ENCODE data around the gene UNKL.

Gene UNKL

GRCh38 chr16:1325673-1326371 is 88.7 kb downstream of the UNKL start:
- no peak for DNase-seq (ENCODE audit: low read depth)

GRCh38 chr16:1325261-1325660 is 89.2 kb downstream of the UNKL start:
- DNase-seq (ENCODE audit: low read depth): no peak

GRCh38 chr16:1324286-1324826 is 90.1 kb downstream of the UNKL start:
- DNase-seq (ENCODE audit: low read depth): no peak

- no peak for DNase-seq (ENCODE audit: low read depth)
Measured at GRCh38 chr16:1323296-1324239, 90.9 kb downstream of the UNKL start.

- no peak for DNase-seq (ENCODE audit: low read depth)
Measured at GRCh38 chr16:1322407-1322806, 92.1 kb downstream of the UNKL start.

DNA sequence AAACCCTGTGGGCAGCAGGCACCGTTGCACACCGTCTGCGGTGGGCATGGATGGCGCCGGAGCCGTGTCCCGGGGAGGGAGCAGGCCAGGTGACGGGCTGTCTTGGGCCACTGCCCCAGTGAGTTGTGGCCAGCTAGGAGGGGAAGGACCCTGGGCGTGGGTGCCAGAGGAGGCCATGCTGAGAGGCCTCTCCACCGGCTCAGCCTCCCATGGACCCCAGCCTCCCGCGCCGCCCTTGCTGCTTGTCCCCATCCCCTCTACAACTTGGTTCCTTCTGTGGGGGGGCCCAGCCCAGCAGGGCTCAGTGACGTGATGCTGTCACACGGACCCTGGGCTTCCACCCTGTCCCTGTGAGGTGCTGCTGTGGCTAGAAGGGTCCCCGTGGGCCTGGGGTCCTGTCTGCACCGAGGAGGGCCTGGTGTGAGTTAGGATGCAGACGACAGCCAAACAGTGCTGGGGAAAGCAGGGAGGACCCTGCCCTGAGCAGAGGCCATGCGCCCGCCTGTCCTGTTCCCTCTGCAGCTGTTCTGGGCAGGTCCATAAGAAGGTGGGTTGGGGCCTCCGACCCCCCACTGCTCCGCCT is 93.8 kb downstream of the UNKL start:
- no peak for DNase-seq (ENCODE audit: low read depth)

DNA sequence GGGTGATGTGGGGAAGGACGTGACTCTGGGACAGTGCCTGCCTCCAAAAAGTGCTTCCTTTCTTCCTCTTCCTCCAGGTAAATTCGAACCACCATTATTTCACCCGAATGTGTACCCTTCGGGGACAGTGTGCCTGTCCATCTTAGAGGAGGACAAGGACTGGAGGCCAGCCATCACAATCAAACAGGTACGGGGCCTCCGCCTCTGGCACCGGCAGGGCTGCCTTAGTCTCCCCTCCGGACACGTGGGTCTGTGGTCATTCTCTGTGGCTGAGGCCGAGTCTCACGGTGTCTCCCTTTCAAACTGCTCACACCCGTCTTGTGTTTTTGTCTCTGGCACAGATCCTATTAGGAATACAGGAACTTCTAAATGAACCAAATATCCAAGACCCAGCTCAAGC is 94.4 kb downstream of the UNKL start:
- DNase-seq (ENCODE audit: low read depth): no peak

DNA sequence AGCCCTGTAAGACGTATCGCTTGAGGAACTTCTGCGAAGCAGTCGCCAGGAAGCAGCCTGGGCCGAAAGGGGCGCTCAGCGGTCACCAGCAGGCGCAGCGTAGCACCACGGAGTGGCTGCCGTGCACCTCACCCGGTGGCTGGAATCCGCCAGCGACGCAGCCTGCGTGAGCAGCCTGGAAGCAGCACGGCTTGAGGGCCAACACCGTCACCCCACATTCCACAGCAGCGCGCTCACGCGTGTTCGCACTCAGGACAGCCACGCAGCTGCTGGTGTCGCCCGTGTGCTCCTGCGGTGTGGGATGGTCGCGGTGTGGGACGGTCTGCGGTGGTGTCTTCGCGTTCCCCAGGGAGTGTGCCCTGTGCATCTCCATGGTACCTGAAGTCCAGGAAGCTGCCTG is 95.5 kb downstream of the UNKL start:
- no peak for DNase-seq (ENCODE audit: low read depth)

GRCh38 chr16:1318268-1318545 is 96.3 kb downstream of the UNKL start:
- DNase-seq (ENCODE audit: low read depth): no peak

DNA sequence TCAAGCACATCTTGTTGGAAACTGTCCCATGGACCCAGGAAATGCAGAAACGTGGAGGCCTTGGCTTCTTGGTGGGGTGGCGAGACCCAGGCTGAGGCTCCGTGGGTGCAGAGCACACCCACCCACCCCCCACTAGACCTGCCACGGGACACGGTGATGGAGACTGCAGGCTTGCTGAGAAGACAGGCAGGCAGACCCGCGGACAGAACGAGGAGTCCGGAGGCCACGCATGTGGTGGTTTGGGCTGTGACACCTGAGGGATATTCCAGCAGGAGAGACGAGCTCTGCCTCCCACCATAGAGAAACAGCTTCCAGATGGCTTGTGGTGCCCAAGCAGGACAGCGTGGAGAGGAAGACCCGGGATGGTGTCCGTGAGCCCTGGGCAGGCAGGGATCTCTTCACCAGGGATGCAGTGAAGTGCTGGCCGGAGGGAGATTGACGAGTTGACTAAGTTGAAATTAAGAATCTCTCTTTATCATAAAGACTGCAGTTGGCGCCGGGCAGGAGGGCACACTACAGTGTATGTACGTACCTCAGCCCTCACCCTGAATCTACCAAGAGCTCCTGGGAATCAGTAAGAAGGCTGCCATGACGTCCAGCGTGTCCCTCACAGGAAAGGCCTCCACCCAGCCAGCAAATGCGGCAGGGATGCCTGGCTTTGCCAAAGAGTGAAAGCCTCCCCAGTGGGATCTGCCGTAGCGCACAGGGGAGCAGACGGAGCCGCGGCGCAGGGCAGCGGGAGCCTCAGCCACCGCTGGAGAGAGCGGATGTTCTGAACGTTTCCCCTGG is 96.8 kb downstream of the UNKL start:
- DNase-seq (ENCODE audit: low read depth): no peak

GRCh38 chr16:1316033-1316405 is 98.5 kb downstream of the UNKL start:
- no peak for DNase-seq (ENCODE audit: low read depth)

DNA sequence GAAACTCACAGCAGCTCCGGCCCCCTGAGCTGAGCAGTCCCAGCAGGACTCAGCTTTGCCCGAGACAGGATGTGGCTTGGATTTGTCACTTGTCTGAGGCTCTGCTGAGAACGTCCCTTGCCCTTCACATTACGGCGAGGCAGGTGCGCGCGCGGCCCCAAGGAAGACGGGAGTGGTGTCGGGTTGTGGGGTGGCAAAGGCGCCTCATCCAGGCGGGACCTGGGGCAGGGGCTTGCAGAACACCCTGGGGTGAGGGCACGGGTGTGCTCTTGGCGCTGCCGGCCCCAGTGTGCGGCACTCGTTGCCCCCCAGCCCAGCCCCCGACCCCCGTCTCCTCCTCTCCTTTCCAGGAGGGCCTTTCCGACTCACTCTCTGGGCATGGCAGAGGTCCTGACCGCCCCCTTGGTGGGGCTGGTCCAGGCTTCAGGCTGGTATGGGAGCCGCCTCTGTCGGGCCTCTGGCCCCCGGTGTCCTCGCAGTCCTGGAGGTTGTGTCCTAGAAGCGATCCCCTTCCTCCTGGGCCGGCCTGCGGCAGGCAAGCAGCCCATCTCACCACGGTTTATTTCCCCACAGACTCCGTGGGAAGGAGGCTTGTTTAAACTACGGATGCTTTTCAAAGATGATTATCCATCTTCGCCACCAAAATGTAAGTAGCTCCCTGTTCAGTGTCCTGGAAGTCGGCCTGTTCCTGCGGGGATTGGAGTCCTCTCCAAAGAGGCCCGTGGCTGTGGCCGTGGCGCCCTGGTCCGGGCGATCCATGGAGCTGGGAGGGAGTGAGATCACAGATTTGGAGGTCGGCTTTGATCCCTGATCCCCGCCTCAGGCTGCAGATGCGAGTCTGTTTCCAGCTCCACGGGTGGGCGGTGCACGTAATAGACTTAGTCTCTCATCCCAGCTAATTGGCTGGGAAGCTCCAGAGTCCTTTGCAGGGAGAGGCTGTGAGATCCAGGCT is 99.1 kb downstream of the UNKL start:
- no peak for DNase-seq (ENCODE audit: low read depth)

- no peak for DNase-seq (ENCODE audit: low read depth)
Measured at GRCh38 chr16:1314399-1315068, 100.0 kb downstream of the UNKL start.

DNA sequence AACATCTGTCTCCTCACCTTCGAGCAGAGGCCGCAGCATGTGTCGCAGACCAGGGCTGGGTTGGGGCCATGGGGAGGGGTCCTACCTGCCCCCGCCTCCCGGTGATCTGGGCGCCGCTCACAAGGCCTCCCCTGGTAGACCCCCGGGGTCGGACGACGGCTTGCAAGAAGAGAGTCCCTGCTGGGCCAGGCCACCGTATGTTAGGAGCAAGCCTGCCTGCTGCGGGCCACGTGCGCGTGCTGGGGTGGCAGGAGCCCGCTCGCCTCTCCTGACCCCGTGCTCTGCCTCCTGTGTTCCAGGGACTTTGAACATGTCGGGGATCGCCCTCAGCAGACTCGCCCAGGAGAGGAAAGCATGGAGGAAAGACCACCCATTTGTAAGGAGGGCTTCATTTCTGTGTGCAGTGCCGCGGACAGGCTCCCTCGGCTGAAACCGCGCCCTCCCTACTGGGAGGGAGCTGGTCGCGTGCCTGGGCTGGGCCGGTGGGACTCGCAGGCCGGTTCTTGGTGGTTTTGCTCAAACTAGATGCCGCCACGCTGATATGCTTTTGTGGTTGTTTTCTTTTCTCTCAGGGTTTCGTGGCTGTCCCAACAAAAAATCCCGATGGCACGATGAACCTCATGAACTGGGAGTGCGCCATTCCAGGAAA is 100.7 kb downstream of the UNKL start:
- DNase-seq (ENCODE audit: low read depth): no peak

Data from activated gamma-delta T cell treated with anti-CD3 and anti-CD28 coated beads, Interleukin-2, amount 50 U/mL, for 16 hours (primary cell).